HG03108 (cell line): ENCODE results near the gene UTP14A.

ENCODE experiments used
- ATAC-seq: cut with Tn5 transposase; IDR thresholded peaks from one replicate; pipeline ENCODE4 v1.9.1; 2021; ENCODE audit warnings: moderate library complexity; ENCODE audit not compliant: unreplicated experiment

UTP14A gene

DNA sequence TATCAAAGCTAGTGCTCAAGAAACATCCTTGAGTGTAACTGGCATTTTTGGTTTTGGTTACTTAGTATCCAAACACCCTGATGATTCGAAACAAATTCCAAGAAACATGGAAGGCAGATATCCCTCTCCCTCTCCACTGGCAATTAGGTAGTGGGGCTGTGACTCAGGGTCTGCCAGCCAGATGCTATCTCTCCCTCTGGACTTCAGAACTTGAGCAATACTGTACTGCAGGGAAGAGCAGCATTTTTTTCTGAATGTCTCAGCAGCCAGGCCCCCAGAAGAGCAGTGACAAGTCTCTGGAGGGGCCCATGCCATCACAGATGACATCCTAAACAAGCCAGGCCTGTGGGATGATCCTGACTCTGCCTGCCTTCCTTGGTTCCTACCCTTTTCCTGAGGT, 39.2 kb downstream of the UTP14A start:
- ATAC-seq: no peak

DNA sequence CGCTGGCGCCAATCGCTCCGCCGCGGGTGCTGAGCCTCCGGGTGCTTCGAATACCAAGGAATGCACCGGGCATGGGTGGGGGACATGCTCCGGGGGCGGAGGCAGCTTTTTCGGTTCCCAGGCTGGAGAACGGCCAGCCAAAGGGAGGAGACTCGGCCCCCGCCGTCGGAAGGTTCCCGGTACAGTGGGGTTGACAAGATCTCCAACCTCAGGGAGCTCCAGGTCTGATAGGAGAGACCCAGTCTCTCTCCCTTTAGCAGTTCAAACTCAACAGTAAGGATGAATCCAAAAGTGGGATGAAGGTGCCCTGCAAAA, 47.3 kb downstream of the UTP14A start:
- no peak for ATAC-seq

GRCh38 chrX:129953881-129954280, 47.9 kb downstream of the UTP14A start:
- ATAC-seq: no peak

DNA sequence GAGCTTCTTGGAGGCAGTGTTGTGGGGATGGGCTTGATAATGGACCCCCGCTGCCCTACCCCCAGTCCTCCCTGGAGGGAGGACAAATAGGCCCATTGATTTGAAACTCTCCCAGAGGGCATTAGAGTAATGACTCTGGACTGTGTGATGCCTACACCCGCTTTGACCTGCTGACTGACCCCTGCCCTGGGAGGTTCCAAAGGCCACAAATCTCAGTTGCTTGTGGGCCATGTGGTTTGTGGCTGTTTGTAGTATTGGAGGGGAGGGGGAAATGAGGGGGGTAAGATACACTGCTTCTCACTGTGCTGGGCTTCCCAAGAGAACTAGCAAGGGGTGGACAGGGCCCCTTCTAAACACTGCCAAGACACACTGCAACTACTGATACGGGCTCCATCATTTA, 48.8 kb downstream of the UTP14A start:
- ATAC-seq: no peak

- ATAC-seq: no peak
Measured at GRCh38 chrX:129955682-129956081, 49.7 kb downstream of the UTP14A start.

DNA sequence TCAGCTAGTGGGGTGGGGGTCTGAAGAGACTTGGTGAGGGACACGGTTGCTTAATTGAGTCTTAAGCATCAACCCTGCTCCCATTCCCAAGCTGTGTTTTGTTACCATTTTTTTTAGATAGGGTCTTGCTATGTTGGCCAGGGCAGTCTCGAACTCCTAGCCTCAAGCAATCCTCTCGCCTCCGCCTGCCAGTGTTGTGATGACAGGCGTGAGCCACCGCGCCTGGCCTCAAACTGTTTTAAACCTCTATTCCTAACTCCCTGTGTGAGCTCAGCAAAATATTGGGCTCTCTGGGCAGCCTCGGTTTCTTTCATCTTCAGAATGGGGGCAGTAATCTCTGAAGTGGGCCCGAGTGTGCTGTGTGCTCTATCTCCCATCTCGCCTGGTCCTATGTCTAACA, 50.2 kb downstream of the UTP14A start:
- no peak for ATAC-seq

- no peak for ATAC-seq
Measured at GRCh38 chrX:129956765-129957164, 50.8 kb downstream of the UTP14A start.

GRCh38 chrX:129957241-129958082, 51.5 kb downstream of the UTP14A start:
- ATAC-seq: peak; percentile 62

DNA sequence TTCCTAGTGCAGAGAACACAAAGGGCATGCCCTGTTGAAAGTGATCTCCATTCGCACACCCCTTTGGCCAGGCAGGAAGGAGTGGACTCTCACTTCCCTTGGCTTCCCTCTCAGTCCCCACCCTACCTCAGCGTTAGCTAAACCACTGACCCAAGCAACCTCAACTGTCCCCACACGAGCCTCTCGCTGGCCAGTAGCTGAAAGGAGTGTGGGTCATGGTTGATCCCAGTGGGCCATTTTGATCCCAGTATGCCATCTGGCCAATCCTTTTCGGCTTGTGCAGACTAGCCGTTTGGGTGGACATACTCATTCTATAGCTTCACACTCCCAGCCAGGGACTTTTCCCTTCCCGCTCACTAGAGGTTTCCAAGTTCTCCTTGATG, 52.1 kb downstream of the UTP14A start:
- ATAC-seq: no peak

DNA sequence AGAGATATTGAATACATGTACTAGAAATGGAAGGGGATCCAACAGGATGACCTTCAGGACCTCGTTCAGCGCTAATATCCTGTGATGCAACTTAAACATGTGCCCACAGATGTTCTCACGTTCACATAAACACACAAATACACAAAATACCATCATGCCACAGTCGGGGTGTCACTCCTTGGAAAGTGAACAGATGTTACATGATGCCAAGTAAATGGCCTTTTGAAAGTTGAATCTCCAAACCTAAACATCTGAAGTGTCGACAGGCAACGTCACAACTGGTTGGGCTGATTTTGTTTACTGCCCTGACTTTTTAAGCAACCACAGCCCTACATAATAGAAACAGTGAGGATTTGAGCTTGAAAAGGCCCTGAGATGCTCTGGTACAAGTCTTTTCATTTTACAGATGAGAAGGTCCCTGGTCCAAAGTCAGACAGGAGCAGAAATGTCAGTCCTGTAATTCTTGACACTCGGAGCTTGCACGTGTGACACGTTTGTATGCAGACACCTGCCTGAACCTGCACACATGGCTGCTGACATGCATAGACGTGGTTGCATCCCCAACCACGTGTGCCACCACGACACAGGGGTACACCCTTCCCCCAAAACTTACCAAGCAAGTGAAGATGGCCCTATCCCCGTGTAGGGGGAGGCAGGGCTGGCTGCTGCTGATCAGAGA, 53.0 kb downstream of the UTP14A start:
- no peak for ATAC-seq

DNA sequence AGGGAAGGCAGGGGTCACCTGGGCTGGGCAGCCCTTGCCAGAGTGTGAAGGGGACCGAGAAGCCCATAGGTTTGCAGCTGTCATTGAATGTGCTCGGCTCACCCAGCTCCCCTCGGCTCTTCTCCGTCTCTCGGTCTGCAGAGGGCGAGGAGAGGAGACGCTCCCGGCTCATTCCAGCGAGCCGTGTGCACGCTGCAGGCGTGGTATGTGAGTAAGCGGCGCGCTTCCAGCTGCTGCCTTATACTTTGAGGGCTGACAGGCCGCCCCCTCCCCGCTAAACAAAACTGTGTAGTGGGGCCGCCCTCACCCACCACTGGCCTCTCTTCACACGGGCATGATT, 53.5 kb downstream of the UTP14A start:
- ATAC-seq: no peak

DNA sequence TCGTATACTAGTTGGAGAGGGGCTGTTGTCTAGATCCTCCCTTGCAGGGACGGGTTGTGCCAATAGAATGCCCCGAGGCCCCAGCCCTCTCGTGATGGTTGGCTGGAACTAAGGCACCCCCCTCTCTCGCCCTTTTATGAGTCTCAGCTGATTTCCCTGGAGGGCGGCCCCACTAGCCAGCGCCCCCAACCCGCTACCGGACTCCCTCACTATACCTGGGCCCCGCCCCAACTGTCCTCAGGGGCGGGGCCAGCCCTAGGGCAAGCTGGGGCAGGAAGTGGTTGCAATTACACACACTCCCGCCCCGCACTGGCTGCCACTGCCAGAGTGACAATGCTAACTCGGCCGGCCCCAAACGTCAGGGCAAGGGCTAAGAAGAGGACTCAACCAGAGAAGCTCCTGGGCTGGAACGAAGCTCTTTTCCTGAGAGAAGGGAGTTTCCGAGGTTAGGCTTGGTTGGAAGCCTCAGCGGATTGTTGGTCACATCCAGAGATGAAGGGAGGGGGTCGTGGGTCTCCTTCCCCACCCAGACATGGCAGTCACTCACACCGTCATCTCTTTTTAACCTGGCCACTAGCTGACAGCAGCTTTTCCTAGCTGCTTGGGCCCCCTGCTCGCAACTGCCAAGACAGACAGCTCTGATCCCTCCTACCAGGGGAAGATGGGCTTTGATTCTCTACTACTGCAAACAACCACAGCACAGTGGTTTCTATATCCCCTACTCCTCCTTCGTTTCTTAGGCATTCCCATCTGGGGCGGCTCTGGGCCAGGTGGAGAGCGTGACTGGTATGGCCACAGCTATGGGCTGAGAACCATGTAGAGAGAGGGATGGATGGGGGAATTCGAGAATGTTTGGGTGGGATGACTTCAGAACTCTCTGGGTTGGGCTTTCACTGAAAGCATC, 55.5 kb downstream of the UTP14A start:
- peak; percentile 76 for ATAC-seq

DNA sequence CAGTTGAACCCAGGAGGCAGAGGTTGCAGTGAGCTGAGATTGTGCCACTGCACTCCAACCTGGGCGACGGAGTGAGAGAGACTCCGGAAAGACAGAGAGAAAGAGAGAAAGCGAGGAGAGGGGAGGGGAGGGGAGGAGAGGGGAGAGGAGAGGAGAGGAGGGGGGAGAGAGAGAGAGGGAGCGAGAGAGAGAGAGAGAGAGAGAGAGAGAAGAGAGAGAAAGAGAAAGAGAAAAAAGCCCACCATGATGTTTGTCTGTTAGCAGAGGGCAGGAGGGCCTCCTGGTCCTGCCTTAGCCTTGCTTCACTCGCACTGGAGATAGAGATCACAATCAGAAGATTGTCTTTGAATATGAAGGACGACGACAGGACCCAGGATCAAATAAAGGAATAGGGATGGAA, 57.8 kb downstream of the UTP14A start:
- ATAC-seq: no peak

- ATAC-seq: no peak
Measured at GRCh38 chrX:129965166-129965565, 59.2 kb downstream of the UTP14A start.

DNA sequence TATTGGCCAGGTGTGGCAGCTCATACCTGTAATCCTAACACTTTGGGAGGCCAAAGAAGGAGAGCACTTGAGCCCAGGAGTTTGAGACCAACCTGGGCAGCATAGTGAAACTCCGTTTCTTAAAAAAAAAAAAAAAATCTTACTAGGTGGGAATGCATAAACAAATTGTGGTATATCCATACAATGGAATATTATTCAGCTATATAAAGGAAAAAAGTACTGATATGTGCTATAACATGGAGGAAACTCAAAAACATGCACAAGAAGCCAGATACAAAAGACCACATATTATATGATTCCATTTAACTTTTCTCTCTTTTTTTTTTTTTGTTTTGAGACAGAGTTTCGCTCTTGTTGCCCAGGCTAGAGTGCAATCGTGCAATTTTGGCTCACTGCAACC, 63.0 kb downstream of the UTP14A start:
- no peak for ATAC-seq

- ATAC-seq: no peak
Measured at GRCh38 chrX:129976441-129976840, 70.5 kb downstream of the UTP14A start.
